WTC11 (cell line): ENCODE data around the gene TIGD1. TPM values are rescaled to one million over a fixed set of nuclear protein-coding genes. Genes with fewer than 3 reads are reported as not detected.

Experiments
- ATAC-seq: fragments of 200-7000 bp; cut with Tn5 transposase; 2 replicates; pipeline ENCODE4 v1.10.0; 2021; ENCODE audit warnings: mild to moderate bottlenecking, moderate library complexity
- CTCF ChIA-PET: fragments of 300-600 bp; sonication (Branson Sonifier 250); formaldehyde crosslinking; loops from one replicate; lab custom pipeline; 2021; ENCODE audit warnings: antibody characterized with exemption; lab: Charles Lee
- POLR2A ChIA-PET: fragments of 350-600 bp; sonication (Branson Sonifier 250); formaldehyde crosslinking; loops from one replicate; lab custom pipeline; 2021; ENCODE audit warnings: antibody characterized with exemption; lab: Charles Lee
- DNase-seq: peaks from one replicate; pipeline ENCODE4 v3.0.0; 2021; ENCODE audit warnings: low spot score
- H3K27ac Mint-ChIP-seq: 2 replicates; pipeline ENCODE4 v1.8.0; 2021; ENCODE audit warnings: mixed read lengths
- H3K27me3 Mint-ChIP-seq: 2 replicates; pipeline ENCODE4 v1.8.0; 2021; ENCODE audit warnings: low read depth, mild to moderate bottlenecking, moderate library complexity, mixed read lengths
- H3K36me3 Mint-ChIP-seq: 2 replicates; pipeline ENCODE4 v1.8.0; 2021; ENCODE audit warnings: mixed read lengths
- H3K4me1 Mint-ChIP-seq: 2 replicates; pipeline ENCODE4 v1.8.0; 2022; ENCODE audit warnings: mixed read lengths
- H3K4me3 Mint-ChIP-seq: 2 replicates; pipeline ENCODE4 v1.8.0; 2021; ENCODE audit warnings: mild to moderate bottlenecking, moderate library complexity, mixed read lengths
- H3K9me3 Mint-ChIP-seq: 2 replicates; pipeline ENCODE4 v1.8.0; 2021; ENCODE audit warnings: mixed read lengths
- CBFB ChIP-seq: sonication (generic); formaldehyde crosslinking; IDR thresholded peaks from 2 replicates; pipeline ENCODE4 v1.8.1; 2022; ENCODE audit warnings: mild to moderate bottlenecking, low read depth, missing genetic modification reagents
- ESRRA ChIP-seq: sonication (generic); formaldehyde crosslinking; IDR thresholded peaks from 2 replicates; pipeline ENCODE4 v1.8.1; 2022; ENCODE audit warnings: mild to moderate bottlenecking, missing genetic modification reagents, borderline replicate concordance
- GABPB1 ChIP-seq: sonication (generic); formaldehyde crosslinking; IDR thresholded peaks from 2 replicates; pipeline ENCODE4 v1.8.1; 2023; ENCODE audit warnings: mild to moderate bottlenecking, missing genetic modification reagents
- SP1 ChIP-seq: sonication (generic); formaldehyde crosslinking; conservative IDR thresholded peaks from 2 replicates; pipeline ENCODE4 v1.8.1; 2022; ENCODE audit warnings: missing genetic modification reagents
- TEAD4 ChIP-seq: sonication (generic); formaldehyde crosslinking; IDR thresholded peaks from 2 replicates; pipeline ENCODE4 v1.8.0; 2022; ENCODE audit warnings: mild to moderate bottlenecking, missing genetic modification reagents
- TP53 ChIP-seq: sonication (generic); formaldehyde crosslinking; IDR thresholded peaks from 2 replicates; pipeline ENCODE4 v1.8.1; 2023; ENCODE audit warnings: mild to moderate bottlenecking, missing genetic modification reagents
- total RNA-seq: library from RNA; stranded (reverse); gene quantifications from 3 replicates; pipeline ENCODE4 v1.2.3, GENCODE V29; 2021
- TF ChIP-seq, protein P1 (sequence below): sonication (generic); formaldehyde crosslinking; IDR thresholded peaks from 2 replicates; pipeline ENCODE4 v1.8.1; 2022; ENCODE audit warnings: mild to moderate bottlenecking, moderate library complexity, missing genetic modification reagents
- TF ChIP-seq, protein P2 (sequence below): fragments of 250-450 bp; sonication (Bioruptor Pico); IDR thresholded peaks from 2 replicates; pipeline ENCODE4 v1.9.0; 2021; ENCODE audit warnings: mild to moderate bottlenecking
- TF ChIP-seq, protein P3 (sequence below): sonication (generic); formaldehyde crosslinking; IDR thresholded peaks from 2 replicates; pipeline ENCODE4 v1.8.1; 2023; ENCODE audit warnings: mild to moderate bottlenecking, moderate library complexity, missing genetic modification reagents
- TF ChIP-seq, protein P4 (sequence below): fragments of 250-450 bp; sonication (Bioruptor Pico); IDR thresholded peaks from 2 replicates; pipeline ENCODE4 v1.9.0; 2021; ENCODE audit warnings: moderate library complexity, mild to moderate bottlenecking, inconsistent platforms, borderline replicate concordance
- TF ChIP-seq, protein P5 (sequence below): fragments of 250-450 bp; sonication (Bioruptor Pico); IDR thresholded peaks from 2 replicates; pipeline ENCODE4 v1.9.0; 2021; ENCODE audit warnings: mild to moderate bottlenecking
- TF ChIP-seq, protein P6 (sequence below): fragments of 250-450 bp; sonication (Bioruptor Pico); IDR thresholded peaks from 2 replicates; pipeline ENCODE4 v1.9.0; 2021; ENCODE audit warnings: mild to moderate bottlenecking, borderline replicate concordance

Gene TIGD1
- total RNA-seq, 1 experiment from 2014 or later = 9.0 TPM

DNA sequence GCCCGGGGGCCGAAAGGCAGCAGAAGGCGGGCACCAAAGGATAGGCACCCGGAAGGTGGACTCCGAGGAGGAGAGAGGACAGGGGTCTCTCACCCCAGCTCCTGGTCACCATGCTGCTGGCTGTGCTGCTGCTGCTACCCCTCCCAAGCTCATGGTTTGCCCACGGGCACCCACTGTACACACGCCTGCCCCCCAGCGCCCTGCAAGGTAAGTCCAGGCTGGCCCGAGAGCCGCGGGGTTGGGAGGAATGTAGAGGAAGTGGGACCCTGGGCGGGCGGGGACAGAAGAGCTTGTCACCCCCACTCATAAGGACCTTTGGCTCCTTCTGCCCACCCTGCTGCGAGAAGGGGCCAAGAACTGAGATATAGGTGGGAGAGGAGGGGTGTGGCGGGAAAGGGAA, 29.9 kb downstream of the TIGD1 start (continued):
- TF ChIP-seq, protein P1, sequence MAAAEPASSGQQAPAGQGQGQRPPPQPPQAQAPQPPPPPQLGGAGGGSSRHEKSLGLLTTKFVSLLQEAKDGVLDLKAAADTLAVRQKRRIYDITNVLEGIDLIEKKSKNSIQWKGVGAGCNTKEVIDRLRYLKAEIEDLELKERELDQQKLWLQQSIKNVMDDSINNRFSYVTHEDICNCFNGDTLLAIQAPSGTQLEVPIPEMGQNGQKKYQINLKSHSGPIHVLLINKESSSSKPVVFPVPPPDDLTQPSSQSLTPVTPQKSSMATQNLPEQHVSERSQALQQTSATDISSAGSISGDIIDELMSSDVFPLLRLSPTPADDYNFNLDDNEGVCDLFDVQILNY (CRISPR knock-in tag) = no peak
- TF ChIP-seq, protein P2, sequence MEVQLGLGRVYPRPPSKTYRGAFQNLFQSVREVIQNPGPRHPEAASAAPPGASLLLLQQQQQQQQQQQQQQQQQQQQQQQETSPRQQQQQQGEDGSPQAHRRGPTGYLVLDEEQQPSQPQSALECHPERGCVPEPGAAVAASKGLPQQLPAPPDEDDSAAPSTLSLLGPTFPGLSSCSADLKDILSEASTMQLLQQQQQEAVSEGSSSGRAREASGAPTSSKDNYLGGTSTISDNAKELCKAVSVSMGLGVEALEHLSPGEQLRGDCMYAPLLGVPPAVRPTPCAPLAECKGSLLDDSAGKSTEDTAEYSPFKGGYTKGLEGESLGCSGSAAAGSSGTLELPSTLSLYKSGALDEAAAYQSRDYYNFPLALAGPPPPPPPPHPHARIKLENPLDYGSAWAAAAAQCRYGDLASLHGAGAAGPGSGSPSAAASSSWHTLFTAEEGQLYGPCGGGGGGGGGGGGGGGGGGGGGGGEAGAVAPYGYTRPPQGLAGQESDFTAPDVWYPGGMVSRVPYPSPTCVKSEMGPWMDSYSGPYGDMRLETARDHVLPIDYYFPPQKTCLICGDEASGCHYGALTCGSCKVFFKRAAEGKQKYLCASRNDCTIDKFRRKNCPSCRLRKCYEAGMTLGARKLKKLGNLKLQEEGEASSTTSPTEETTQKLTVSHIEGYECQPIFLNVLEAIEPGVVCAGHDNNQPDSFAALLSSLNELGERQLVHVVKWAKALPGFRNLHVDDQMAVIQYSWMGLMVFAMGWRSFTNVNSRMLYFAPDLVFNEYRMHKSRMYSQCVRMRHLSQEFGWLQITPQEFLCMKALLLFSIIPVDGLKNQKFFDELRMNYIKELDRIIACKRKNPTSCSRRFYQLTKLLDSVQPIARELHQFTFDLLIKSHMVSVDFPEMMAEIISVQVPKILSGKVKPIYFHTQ (CRISPR knock-in tag) = no peak
- no peak for TF ChIP-seq TP53 (CRISPR knock-in tag)
- TF ChIP-seq, protein P3, sequence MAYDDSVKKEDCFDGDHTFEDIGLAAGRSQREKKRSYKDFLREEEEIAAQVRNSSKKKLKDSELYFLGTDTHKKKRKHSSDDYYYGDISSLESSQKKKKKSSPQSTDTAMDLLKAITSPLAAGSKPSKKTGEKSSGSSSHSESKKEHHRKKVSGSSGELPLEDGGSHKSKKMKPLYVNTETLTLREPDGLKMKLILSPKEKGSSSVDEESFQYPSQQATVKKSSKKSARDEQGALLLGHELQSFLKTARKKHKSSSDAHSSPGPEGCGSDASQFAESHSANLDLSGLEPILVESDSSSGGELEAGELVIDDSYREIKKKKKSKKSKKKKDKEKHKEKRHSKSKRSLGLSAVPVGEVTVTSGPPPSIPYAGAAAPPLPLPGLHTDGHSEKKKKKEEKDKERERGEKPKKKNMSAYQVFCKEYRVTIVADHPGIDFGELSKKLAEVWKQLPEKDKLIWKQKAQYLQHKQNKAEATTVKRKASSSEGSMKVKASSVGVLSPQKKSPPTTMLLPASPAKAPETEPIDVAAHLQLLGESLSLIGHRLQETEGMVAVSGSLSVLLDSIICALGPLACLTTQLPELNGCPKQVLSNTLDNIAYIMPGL (CRISPR knock-in tag) = no peak

DNA sequence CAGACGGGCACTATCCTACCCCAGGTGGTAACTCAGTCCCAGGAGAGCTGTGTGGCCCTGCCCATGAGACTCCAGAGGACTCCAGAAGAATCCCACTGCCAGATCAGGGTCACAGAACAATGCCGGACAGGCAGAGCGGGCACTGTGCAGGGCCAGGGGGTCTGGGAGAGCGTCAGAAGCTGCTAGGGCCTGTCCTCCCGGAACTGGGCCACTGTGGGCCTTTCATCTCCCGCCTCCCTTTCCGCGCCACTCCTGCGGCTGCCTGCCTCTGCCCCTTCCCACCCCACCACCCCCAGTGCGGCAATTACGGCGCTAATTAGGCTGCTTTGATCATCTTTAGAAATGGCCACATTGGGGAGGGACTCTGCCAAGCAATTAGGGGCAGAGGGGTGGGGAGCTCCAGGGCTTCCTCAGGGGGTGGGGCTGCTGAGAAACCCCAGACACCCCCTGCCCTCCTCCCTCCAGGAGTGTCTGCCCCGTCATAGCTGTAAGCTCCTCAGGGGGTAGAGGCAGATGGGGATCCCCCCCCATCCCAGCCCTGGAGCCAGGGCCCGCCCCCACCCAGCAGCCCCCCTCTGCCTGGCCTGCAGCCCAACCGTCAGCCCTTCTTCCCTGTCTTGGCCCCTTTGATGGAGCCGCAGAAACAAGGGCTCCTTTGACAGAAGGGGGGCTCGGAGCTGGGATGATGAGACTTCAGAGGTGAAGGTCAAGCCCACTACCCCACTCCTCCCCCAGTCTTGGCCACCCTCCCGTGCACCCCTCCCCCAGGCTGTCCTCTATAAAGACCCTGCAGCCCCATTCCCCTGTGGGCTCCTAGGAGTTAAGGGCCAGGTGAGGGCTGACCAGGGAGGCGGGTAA, 30.5 kb downstream of the TIGD1 start, which contains the start of gene PRSS56:
TSS of gene PRSS56 (plus strand) at position 808 of the 858 bp plus-strand sequence. CDS start 211 bp downstream, outside the sequence.
- ChIA-PET POLR2A (no interaction called here), CTCF (interaction anchor here (0.9 to 6.5 kb wide), 13 partner anchors 9 to 184 kb away, joined by 3 to 104 read pairs (median 40); partner anchors contain the start of genes CHRNG and ECEL1)
- peak within 1 kb of the TSS; percentile 31 for H3K27ac Mint-ChIP-seq

DNA sequence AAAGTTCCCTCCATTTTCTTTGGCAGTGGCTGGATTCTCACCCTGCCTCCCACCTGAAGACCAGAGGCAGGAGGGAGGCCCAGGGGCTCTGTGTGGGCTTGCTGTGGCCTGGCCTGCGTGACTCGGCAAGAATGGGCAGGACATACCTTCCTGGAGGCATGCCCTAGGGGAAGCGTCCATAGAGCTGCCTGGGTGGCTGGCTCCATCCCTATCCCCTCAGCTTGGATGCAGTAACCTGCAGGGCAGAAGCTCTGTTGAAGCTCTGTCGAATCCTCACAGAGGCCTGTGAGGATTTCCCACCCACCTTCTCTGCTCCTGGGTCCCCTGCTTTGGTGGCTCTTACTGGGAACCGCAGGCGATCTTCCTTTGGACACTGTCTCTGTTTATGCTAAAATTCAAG, 31.5 kb downstream of the TIGD1 start:
- ChIA-PET POLR2A (no interaction called here), CTCF (interaction anchor here (1.1 to 6.5 kb wide), 5 partner anchors 10 to 74 kb away, joined by 3 to 42 read pairs (median 5); partner anchors contain the start of gene ECEL1)
- H3K36me3 Mint-ChIP-seq = no peaks in the 10 kb centered on the region
- H3K4me1 Mint-ChIP-seq = peaks cover 7% of the 10 kb centered on the region; the same call in 1 of the 2 replicates
- no peaks in the 10 kb centered on the region for H3K9me3 Mint-ChIP-seq
- peak overlapping the region; percentile 31; the same call in 1 of the 2 replicates for H3K27ac Mint-ChIP-seq
- ATAC-seq (no peak), DNase-seq (no peak)
- H3K4me3 Mint-ChIP-seq = no peak overlapping the region
- H3K27me3 Mint-ChIP-seq = peaks cover 31% of the 10 kb centered on the region
- TF ChIP-seq CBFB (CRISPR knock-in tag) (no peak), GABPB1 (CRISPR knock-in tag) (no peak)
- TF ChIP-seq, protein P4, sequence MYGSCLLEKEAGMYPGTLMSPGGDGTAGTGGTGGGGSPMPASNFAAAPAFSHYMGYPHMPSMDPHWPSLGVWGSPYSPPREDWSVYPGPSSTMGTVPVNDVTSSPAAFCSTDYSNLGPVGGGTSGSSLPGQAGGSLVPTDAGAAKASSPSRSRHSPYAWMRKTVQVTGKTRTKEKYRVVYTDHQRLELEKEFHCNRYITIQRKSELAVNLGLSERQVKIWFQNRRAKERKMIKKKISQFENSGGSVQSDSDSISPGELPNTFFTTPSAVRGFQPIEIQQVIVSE (CRISPR knock-in tag) = no peak

More for the DNA sequence above, 30.5 kb downstream of the TIGD1 start, which contains the start of gene PRSS56:
- Mint-ChIP-seq H3K4me3 (no peak within 1 kb of the TSS), H3K9me3 (no peaks in the 10 kb centered on the region), H3K36me3 (no peaks in the 10 kb centered on the region), H3K4me1 (peaks cover 10% of the 10 kb centered on the region; the same call in 1 of the 2 replicates), H3K27me3 (peaks cover 38% of the 10 kb centered on the region)
- DNase-seq (no peak), ATAC-seq (no peak)
- no peak for TF ChIP-seq ESRRA
- TF ChIP-seq, protein P5, sequence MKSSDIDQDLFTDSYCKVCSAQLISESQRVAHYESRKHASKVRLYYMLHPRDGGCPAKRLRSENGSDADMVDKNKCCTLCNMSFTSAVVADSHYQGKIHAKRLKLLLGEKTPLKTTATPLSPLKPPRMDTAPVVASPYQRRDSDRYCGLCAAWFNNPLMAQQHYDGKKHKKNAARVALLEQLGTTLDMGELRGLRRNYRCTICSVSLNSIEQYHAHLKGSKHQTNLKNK = no peak
- no peak for TF ChIP-seq GABPB1 (CRISPR knock-in tag)

DNA sequence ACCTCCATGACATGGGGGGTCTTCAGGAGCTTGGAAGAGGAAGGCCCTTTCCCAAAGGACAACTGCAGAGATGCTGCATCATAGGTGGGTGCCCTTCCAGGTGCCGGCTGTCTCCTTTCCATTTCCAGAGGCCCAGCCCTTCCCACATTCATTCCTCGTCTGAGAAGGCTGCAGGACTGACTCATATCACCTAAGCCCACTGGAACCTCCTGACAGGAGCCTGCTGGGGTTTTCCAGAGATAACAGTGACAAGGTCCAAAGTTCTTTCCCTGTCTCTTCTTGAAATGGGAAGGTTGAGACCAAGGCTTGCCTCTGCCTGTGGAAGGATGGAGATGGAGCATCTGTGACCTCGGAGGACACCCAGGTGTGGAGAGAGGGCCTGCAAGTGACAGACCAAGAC, 33.8 kb downstream of the TIGD1 start:
- ChIA-PET POLR2A (no interaction called here), CTCF (interaction anchor here (0.7 to 2.7 kb wide), 2 partner anchors 8 to 278 kb away, joined by 4 to 7 read pairs; no protein-coding TSS in a partner anchor)
- H3K9me3 Mint-ChIP-seq = no peaks in the 10 kb centered on the region
- TF ChIP-seq, protein P6, sequence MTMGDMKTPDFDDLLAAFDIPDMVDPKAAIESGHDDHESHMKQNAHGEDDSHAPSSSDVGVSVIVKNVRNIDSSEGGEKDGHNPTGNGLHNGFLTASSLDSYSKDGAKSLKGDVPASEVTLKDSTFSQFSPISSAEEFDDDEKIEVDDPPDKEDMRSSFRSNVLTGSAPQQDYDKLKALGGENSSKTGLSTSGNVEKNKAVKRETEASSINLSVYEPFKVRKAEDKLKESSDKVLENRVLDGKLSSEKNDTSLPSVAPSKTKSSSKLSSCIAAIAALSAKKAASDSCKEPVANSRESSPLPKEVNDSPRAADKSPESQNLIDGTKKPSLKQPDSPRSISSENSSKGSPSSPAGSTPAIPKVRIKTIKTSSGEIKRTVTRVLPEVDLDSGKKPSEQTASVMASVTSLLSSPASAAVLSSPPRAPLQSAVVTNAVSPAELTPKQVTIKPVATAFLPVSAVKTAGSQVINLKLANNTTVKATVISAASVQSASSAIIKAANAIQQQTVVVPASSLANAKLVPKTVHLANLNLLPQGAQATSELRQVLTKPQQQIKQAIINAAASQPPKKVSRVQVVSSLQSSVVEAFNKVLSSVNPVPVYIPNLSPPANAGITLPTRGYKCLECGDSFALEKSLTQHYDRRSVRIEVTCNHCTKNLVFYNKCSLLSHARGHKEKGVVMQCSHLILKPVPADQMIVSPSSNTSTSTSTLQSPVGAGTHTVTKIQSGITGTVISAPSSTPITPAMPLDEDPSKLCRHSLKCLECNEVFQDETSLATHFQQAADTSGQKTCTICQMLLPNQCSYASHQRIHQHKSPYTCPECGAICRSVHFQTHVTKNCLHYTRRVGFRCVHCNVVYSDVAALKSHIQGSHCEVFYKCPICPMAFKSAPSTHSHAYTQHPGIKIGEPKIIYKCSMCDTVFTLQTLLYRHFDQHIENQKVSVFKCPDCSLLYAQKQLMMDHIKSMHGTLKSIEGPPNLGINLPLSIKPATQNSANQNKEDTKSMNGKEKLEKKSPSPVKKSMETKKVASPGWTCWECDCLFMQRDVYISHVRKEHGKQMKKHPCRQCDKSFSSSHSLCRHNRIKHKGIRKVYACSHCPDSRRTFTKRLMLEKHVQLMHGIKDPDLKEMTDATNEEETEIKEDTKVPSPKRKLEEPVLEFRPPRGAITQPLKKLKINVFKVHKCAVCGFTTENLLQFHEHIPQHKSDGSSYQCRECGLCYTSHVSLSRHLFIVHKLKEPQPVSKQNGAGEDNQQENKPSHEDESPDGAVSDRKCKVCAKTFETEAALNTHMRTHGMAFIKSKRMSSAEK (CRISPR knock-in tag) = no peak
- TF ChIP-seq SP1 (no peak), TEAD4 (CRISPR knock-in tag) (no peak)
- TF ChIP-seq, protein P2 (CRISPR knock-in tag) = no peak

More for the DNA sequence above, 33.8 kb downstream of the TIGD1 start:
- Mint-ChIP-seq H3K36me3 (no peaks in the 10 kb centered on the region), H3K27ac (no peak overlapping the region), H3K4me1 (peaks cover 7% of the 10 kb centered on the region; the same call in 1 of the 2 replicates), H3K27me3 (peaks cover 15% of the 10 kb centered on the region), H3K4me3 (no peak overlapping the region)
- no peak for ATAC-seq
- DNase-seq = no peak
